Erythroblast (primary cell): ENCODE measurements around the gene ITSN1.
"Not testable (repeated sequence)": the region's sequence is repeated elsewhere in the genome, so short reads cannot be mapped to it uniquely, and the experiment has no call there.

ENCODE experiments used
- DNase-seq, 2 experiments: peaks; one replicate each; lab custom pipeline; 2025; lab: John Stamatoyannopoulos, UW
- GATA1 ChIP-seq: IDR thresholded peaks from 2 replicates; pipeline ENCODE4 v1.6.1; 2011; ENCODE audit warnings: low read depth, mild to moderate bottlenecking, control low read depth, low read length, moderate library complexity
- POLR2A ChIP-seq: IDR thresholded peaks from 2 replicates; pipeline ENCODE4 v1.6.1; 2011; ENCODE audit warnings: mild to moderate bottlenecking, low read length

Gene ITSN1

DNA sequence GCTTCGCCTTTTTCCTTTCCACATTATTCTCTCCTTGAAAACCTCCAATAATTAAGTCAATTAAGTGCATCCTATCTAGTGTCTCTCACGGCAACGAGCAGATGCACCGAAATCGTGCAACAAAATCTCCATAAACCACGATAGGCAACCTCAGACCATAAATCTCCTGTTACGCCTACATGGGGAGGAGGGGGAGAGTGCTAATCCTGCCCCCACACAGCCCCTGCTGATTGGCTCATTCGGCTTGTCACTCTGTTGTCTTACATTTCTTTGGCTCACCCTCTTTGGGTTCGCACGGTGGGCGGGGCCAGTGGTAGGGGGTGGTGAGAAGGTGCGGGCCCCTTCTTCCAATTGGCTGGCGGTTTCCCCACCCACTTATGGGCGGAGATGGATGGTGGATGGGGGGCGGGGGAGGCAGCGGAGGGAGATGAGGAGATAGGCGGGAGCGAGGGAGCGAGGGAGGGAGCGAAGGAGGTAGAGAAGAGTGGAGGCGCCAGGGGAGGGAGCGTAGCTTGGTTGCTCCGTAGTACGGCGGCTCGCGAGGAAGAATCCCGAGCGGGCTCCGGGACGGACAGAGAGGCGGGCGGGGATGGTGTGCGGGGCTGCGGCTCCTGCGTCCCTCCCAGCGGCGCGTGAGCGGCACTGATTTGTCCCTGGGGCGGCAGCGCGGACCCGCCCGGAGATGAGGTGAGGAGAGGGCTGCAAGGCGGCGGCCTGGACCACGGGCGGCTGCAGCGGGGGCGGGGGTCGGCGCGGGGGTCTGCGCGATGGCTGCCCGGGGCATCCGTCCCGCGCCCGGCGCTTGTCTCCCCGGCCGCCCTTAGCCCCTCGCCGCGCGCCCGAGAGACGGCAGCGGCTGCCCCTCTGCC lies at the start of gene ITSN1:
ITSN1 (plus strand) TSS at position 475 of the 869 bp plus-strand sequence. CDS start 76,328 bp downstream, outside the sequence.
- DNase-seq, result peak; percentile 99 to 100
- peak; percentile 42 for TF ChIP-seq GATA1
- TF ChIP-seq POLR2A, result no peak

DNA sequence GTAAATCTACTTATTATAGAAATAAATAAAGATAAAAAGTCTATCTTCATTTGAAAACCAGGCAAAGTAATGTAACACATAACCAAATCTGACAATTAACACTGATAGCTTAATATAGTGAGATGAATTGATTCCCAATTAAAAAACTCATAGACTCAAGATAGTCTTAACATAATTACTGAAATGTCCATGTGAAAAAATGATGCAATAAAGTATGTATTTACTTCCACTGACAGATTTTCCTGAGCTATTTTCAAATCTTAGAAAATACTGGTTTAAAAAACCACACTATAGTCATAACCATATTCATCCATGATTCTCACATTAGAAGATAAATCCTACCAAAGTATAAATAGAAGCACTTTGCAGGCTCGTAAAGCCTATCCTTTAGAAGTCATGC lies 44.2 kb upstream of the ITSN1 start:
- no peak for TF ChIP-seq GATA1
- TF ChIP-seq POLR2A, result no peak
- DNase-seq, result no peak

- DNase-seq, result no peak
- TF ChIP-seq POLR2A, result no peak
- TF ChIP-seq GATA1, result no peak
These were observed 33.7 kb upstream of the ITSN1 start for GRCh38 chr21:33608559-33608958.

GRCh38 chr21:33611006-33611744 lies 31.1 kb upstream of the ITSN1 start:
- no peak for DNase-seq
- TF ChIP-seq GATA1 (no peak), POLR2A (no peak)

GRCh38 chr21:33617565-33617964 lies 24.7 kb upstream of the ITSN1 start:
- not testable (repeated sequence) for DNase-seq

- TF ChIP-seq GATA1, result no peak
- no peak for TF ChIP-seq POLR2A
- DNase-seq, result no peak
These were observed 23.9 kb upstream of the ITSN1 start for GRCh38 chr21:33618407-33618806.

- DNase-seq, result no peak
- TF ChIP-seq POLR2A (no peak), GATA1 (no peak)
These were observed 22.6 kb upstream of the ITSN1 start for GRCh38 chr21:33619726-33620125.

DNA sequence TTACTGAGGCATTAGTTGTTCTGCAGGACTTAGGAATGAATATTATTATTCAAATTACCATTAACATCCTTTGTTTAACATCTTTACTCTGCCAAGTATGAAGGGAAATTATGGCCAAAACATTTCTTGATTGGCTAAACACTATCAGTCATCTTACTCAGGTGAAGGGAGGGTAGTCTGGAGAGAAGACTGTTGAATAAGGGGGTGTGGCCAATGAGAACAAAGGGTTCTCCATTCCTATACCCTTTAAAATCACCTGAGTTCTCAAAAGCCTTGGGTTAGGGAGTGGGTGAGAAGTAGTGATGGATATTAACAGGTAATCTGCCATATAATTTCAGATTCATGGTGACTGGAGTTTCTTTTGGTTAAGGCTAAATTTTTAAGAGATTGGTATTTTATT lies 20.0 kb upstream of the ITSN1 start:
- DNase-seq, result no peak

GRCh38 chr21:33626151-33626550 lies 16.1 kb upstream of the ITSN1 start:
- not testable (repeated sequence) for DNase-seq

More for the DNA sequence above, 20.0 kb upstream of the ITSN1 start:
- TF ChIP-seq GATA1, result no peak
- no peak for TF ChIP-seq POLR2A

GRCh38 chr21:33634254-33634653 lies 8.0 kb upstream of the ITSN1 start:
- TF ChIP-seq GATA1 (no peak), POLR2A (no peak)
- DNase-seq, result no peak

DNA sequence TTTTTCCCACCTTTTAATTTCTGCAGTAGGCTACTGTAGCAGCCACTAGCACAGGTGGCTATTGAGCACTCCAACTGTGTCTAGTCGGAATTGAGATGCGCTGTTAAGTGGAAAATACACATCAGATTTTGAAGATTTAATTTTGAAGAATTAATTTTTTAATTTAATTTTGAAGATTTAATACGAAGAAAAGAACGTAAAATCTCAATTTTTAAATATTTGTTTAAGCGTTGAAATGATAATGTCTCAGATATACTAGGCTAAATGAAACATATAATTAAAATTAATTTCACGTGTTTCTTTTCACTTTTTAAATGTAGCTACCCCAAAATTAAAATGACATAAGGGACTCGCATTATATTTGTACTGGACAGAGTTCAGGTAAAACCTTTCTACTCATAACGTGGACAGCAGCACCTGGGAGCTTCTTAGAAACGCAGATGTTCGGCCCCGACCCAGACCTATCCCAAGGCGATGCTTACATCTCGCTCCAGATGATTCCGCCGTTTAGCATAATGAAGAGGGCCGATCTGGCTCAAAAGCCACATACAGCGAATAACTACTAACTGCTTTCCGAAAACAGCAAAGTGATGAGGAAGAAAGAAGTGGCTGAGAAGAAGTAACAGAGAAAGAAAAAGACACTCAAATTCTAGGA lies 1.5 kb upstream of the ITSN1 start:
- TF ChIP-seq GATA1, result no peak
- TF ChIP-seq POLR2A, result no peak

GRCh38 chr21:33641352-33642026 lies 812 bp upstream of the ITSN1 start, which contains the start of gene CRYZL1:
TSS of gene CRYZL1 (minus strand) at chr21:33641741. CDS start at chr21:33631551, 10,190 bp downstream.
- TF ChIP-seq POLR2A (peak; percentile 75), GATA1 (no peak)
- DNase-seq, result peak; percentile 99 to 100

More for the DNA sequence above, 1.5 kb upstream of the ITSN1 start:
- peak; percentile 57 to 66 for DNase-seq
